Fibroblast of the aortic adventitia (primary cell): ENCODE data around the gene NCAPD2. TPM values are rescaled to one million over a fixed set of nuclear protein-coding genes. Genes with fewer than 3 reads are reported as not detected.
A peak's percentile ranks its signal among the peaks of the same experiment; 100 is the strongest.
"Not testable (repeated sequence)": the region's sequence is repeated elsewhere in the genome, so short reads cannot be mapped to it uniquely, and the experiment has no call there.

Experiments used
- DNase-seq: peaks from one replicate; pipeline ENCODE4 v3.0.0-alpha.2; 2010; ENCODE audit warnings: low read depth
- H3K4me3 ChIP-seq: 2 replicates; pipeline ENCODE4 v1.5.1; 2011; ENCODE audit warnings: low read depth, mild to moderate bottlenecking, control low read depth, low read length, moderate library complexity
- total RNA-seq: library from RNA; depleted of rRNA; stranded (reverse); fragments of >200 nt; gene quantifications from 2 replicates; pipeline ENCODE4 v1.2.3, GENCODE V29; 2012; ENCODE audit warnings: low replicate concordance
- TF ChIP-seq, protein P1 (sequence below): IDR thresholded peaks from 2 replicates; pipeline ENCODE4 v1.5.1; 2011; ENCODE audit warnings: mild to moderate bottlenecking, low read length, control low read depth, inconsistent platforms; ENCODE audit not compliant: insufficient read depth

The NCAPD2 gene
- total RNA-seq, 1 donor: 43.1 TPM

DNA sequence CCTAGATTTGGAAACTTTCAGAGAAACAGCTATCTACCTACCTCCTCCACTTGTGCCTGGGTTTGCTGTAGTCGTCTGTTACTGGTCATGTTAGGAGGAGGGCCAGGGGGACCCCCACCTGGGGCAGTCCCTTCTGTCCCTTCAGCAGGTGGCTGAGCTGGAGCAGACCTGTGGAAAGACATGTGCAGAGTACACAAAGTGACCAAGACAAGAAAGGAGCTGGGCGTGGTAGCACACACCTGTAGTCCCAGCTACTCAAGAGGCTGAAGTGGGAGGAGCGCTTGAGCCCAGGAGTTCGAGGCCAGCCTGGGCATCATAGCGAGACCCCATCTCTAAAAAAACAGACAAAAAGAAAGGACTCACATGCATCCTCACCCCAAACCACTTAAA lies 27.7 kb upstream of the NCAPD2 start:
- TF ChIP-seq, protein P1, sequence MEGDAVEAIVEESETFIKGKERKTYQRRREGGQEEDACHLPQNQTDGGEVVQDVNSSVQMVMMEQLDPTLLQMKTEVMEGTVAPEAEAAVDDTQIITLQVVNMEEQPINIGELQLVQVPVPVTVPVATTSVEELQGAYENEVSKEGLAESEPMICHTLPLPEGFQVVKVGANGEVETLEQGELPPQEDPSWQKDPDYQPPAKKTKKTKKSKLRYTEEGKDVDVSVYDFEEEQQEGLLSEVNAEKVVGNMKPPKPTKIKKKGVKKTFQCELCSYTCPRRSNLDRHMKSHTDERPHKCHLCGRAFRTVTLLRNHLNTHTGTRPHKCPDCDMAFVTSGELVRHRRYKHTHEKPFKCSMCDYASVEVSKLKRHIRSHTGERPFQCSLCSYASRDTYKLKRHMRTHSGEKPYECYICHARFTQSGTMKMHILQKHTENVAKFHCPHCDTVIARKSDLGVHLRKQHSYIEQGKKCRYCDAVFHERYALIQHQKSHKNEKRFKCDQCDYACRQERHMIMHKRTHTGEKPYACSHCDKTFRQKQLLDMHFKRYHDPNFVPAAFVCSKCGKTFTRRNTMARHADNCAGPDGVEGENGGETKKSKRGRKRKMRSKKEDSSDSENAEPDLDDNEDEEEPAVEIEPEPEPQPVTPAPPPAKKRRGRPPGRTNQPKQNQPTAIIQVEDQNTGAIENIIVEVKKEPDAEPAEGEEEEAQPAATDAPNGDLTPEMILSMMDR: no peak
- no peak overlapping the region for H3K4me3 ChIP-seq
- DNase-seq: no peak

DNA sequence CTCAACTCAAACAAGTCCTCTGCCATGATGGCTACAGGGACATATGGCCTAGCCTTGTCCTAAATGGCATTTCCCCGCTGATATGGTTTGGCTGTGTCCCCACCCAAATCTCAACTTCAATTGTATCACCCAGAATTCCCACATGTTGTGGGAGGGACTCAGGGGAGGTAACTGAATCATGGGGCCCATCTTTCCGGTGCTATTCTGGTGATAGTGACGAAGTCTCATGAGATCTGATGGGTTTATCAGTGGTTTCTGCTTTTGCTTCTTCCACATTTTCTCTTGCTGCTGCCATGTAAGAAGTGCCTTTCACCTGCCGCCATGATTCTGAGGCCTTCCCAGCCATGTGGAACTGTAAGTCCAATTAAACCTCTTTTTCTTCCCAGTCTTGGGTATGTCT lies 27.2 kb upstream of the NCAPD2 start:
- not testable (repeated sequence) for H3K4me3 ChIP-seq, DNase-seq

GRCh38 chr12:6467571-6468282 lies 26.2 kb upstream of the NCAPD2 start:
- DNase-seq, H3K4me3 ChIP-seq: not testable (repeated sequence)

DNA sequence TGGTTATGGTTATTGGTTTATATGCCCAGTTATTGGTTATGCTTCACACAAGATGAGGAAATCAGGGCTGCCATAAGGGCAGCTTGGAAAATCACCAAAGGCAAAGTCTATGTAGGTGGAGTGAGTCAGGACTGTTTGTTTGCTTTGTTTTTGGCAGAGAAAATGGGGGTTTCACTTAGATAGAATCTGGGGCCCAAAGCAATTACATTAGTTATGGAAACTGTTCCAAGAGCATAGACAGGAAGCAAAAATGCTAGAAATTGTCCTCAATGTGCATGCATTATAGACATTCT lies 25.7 kb upstream of the NCAPD2 start:
- peak; percentile 39 for DNase-seq
- TF ChIP-seq, protein P1: no peak
- no peak overlapping the region for H3K4me3 ChIP-seq

DNA sequence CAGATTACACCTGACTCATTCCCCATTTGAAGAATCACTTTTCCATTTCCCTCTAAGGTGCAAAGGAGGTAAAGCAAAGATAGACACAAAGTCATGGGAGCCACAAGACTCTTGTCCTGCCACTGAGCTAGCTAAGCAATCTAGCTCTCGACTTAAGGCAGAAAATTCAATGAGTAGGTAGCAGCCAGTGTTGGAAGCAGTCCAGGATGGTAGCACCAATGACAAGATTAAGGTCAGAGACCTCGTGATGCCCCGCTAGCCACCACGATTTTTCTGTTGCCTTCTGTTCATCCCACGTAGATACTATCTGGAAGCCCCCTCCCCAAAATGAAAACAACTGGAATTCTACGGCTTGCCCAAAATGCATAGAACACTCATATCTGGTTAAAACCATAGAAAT lies 24.8 kb upstream of the NCAPD2 start:
- TF ChIP-seq, protein P1: no peak
- no peak for DNase-seq
- H3K4me3 ChIP-seq: peak overlapping the region; percentile 79

- DNase-seq: no peak
- TF ChIP-seq, protein P1: no peak
- H3K4me3 ChIP-seq: peak overlapping the region; percentile 79
These were observed 24.1 kb upstream of the NCAPD2 start for GRCh38 chr12:6469609-6470374.

- peak; percentile 97 for DNase-seq
- TF ChIP-seq, protein P1: peak; percentile 16
These were observed 23.3 kb upstream of the NCAPD2 start, which contains the start of gene VAMP1 for GRCh38 chr12:6470375-6471163. TSS of gene VAMP1 (minus strand) at chr12:6470677. CDS start at chr12:6470531, 146 bp downstream.

More at GRCh38 chr12:6470375-6471163, 23.3 kb upstream of the NCAPD2 start, which contains the start of gene VAMP1:
- peak within 1 kb of the TSS; percentile 79 for H3K4me3 ChIP-seq
